ENCODE measurements around the gene F8A3.

DNA sequence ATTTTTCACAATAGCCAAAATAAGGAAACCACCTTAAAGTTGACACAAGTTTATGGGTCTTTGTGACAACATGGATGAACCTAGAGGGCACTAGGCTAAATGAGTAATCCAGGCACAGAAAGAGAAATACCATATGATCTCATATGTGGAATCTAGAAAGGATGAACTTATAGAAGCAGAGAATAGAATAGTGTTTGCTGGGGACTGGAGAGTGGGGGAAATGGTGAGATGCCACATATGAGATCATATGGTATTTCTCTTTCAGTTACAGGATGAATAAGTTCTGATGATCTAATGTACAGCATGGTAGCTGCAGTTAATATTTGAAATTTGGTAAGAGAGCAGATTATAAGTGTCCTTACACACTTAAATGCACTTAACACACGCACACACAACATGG is 40.7 kb downstream of the F8A3 start:
- TF ChIP-seq POLR2A (IDR thresholded peaks at IDR 0.05; ENCODE audit: low read depth, low read length) (no peak), POLR2AphosphoS5 (IDR thresholded peaks at IDR 0.05; ENCODE audit: insufficient read depth, low read depth, low read length) (no peak), FOS (IDR thresholded peaks at IDR 0.05; ENCODE audit: borderline replicate concordance, insufficient read depth, low read length) (no peak), JUN (IDR thresholded peaks at IDR 0.05; ENCODE audit: borderline replicate concordance, insufficient read depth, insufficient read length, low read depth) (no peak)
- TF ChIP-seq, protein P1, sequence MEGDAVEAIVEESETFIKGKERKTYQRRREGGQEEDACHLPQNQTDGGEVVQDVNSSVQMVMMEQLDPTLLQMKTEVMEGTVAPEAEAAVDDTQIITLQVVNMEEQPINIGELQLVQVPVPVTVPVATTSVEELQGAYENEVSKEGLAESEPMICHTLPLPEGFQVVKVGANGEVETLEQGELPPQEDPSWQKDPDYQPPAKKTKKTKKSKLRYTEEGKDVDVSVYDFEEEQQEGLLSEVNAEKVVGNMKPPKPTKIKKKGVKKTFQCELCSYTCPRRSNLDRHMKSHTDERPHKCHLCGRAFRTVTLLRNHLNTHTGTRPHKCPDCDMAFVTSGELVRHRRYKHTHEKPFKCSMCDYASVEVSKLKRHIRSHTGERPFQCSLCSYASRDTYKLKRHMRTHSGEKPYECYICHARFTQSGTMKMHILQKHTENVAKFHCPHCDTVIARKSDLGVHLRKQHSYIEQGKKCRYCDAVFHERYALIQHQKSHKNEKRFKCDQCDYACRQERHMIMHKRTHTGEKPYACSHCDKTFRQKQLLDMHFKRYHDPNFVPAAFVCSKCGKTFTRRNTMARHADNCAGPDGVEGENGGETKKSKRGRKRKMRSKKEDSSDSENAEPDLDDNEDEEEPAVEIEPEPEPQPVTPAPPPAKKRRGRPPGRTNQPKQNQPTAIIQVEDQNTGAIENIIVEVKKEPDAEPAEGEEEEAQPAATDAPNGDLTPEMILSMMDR (IDR thresholded peaks at IDR 0.05; ENCODE audit: extremely low read depth in 1 of 2, insufficient read depth in 1 of 2, low read depth in 1 of 2, low read length in 2 of 2) = no peak

Measured in endothelial cell of umbilical vein (primary cell).